Measurements from ENCODE around the gene PTPRN2.
"Not testable (repeated sequence)": the region's sequence is repeated elsewhere in the genome, so short reads cannot be mapped to it uniquely, and the experiment has no call there.

Gene PTPRN2

GRCh38 chr7:157501581-157501980 lies 1086.0 kb downstream of the PTPRN2 start:
- no peak for DNase-seq (ENCODE audit: low read depth in 4 of 4, low spot score in 1 of 4)

GRCh38 chr7:157500989-157501540 lies 1086.6 kb downstream of the PTPRN2 start:
- DNase-seq (ENCODE audit: low read depth in 4 of 4, low spot score in 1 of 4), result not testable (repeated sequence)

GRCh38 chr7:157500171-157500960 lies 1087.3 kb downstream of the PTPRN2 start:
- no peak for DNase-seq (ENCODE audit: low read depth in 4 of 4, low spot score in 1 of 4)

GRCh38 chr7:157499835-157500153 lies 1087.8 kb downstream of the PTPRN2 start:
- DNase-seq (ENCODE audit: low read depth in 4 of 4, low spot score in 1 of 4), result no peak

- DNase-seq (ENCODE audit: low read depth in 4 of 4, low spot score in 1 of 4), result no peak
Measured at GRCh38 chr7:157499121-157499834, 1088.3 kb downstream of the PTPRN2 start.

- DNase-seq (ENCODE audit: low read depth in 4 of 4, low spot score in 1 of 4), result no peak
Measured at GRCh38 chr7:157498657-157499056, 1089.0 kb downstream of the PTPRN2 start.

- DNase-seq (ENCODE audit: low read depth in 4 of 4, low spot score in 1 of 4), result no peak
Measured at GRCh38 chr7:157497744-157498651, 1089.6 kb downstream of the PTPRN2 start.

GRCh38 chr7:157497367-157497743 lies 1090.3 kb downstream of the PTPRN2 start:
- DNase-seq (ENCODE audit: low read depth in 4 of 4, low spot score in 1 of 4), result no peak

- DNase-seq (ENCODE audit: low read depth in 4 of 4, low spot score in 1 of 4), result no peak
Measured at GRCh38 chr7:157496416-157497275, 1091.0 kb downstream of the PTPRN2 start.

GRCh38 chr7:157495594-157495993 lies 1092.0 kb downstream of the PTPRN2 start:
- peak in 1 of 4 experiments; percentile 25 for DNase-seq (ENCODE audit: low read depth in 4 of 4, low spot score in 1 of 4)

GRCh38 chr7:157495177-157495553 lies 1092.5 kb downstream of the PTPRN2 start:
- no peak for DNase-seq (ENCODE audit: low read depth in 4 of 4, low spot score in 1 of 4)

- no peak for DNase-seq (ENCODE audit: low read depth in 4 of 4, low spot score in 1 of 4)
Measured at GRCh38 chr7:157494506-157495176, 1093.0 kb downstream of the PTPRN2 start.

- DNase-seq (ENCODE audit: low read depth in 4 of 4, low spot score in 1 of 4), result no peak
Measured at GRCh38 chr7:157493776-157494175, 1093.8 kb downstream of the PTPRN2 start.

- no peak for DNase-seq (ENCODE audit: low read depth in 4 of 4, low spot score in 1 of 4)
Measured at GRCh38 chr7:157493017-157493416, 1094.6 kb downstream of the PTPRN2 start.

GRCh38 chr7:157490465-157490912 lies 1097.1 kb downstream of the PTPRN2 start:
- peak in 1 of 4 experiments; percentile 43 for DNase-seq (ENCODE audit: low read depth in 4 of 4, low spot score in 1 of 4)

GRCh38 chr7:157489870-157490269 lies 1097.8 kb downstream of the PTPRN2 start:
- DNase-seq (ENCODE audit: low read depth in 4 of 4, low spot score in 1 of 4), result not testable (repeated sequence)
